ENCODE results near the gene CTDP1.

CTDP1 gene

DNA sequence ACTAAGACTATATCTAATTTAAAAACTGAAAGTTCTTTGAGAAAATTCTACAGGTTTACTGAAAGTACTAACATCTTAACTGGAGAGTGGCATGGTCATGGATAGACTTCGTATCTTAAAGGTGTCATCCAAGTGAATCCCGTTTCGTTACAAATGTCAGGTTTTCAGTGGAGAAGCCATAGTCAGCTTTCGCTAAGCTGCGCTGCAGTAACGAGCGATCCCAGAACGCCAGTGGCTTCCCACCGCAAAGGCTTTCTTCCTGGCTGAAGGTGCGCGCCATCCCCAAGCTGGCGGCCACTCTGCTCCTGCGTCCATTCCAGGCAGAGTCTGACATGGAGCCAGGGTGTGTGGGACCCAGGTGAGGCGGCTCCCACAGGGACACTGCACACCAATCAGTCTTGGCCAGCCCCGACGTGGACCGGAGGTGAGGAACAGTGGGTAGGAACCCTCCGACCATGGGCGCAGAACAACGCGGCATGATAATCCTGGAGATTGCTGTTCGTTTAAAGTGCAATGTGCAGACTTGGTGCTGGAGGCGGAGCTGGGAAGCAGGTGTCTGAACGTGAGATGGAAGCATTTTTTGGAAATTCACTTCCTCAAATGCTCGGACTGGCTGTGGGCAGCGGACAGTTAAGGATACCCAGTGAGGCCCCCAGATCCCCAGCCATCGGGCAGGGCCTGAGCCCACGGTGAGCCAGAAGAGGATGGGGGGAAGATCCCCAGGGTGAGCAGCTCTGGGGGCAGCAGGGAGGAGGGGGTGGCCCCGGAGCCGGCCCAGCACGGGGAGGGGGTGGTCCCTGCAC lies 90.3 kb downstream of the CTDP1 start:
- ATAC-seq: no peak
- TF ChIP-seq, protein P1, sequence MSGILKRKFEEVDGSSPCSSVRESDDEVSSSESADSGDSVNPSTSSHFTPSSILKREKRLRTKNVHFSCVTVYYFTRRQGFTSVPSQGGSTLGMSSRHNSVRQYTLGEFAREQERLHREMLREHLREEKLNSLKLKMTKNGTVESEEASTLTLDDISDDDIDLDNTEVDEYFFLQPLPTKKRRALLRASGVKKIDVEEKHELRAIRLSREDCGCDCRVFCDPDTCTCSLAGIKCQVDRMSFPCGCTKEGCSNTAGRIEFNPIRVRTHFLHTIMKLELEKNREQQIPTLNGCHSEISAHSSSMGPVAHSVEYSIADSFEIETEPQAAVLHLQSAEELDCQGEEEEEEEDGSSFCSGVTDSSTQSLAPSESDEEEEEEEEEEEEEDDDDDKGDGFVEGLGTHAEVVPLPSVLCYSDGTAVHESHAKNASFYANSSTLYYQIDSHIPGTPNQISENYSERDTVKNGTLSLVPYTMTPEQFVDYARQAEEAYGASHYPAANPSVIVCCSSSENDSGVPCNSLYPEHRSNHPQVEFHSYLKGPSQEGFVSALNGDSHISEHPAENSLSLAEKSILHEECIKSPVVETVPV (CRISPR knock-in tag; IDR thresholded peaks at IDR 0.05): no peak
- no peak for TF ChIP-seq ZNF565 (CRISPR knock-in tag; conservative IDR thresholded peaks at IDR 0.05; ENCODE audit: low read depth)
- TF ChIP-seq CSDC2 (CRISPR knock-in tag; IDR thresholded peaks at IDR 0.05): no peak
- TF ChIP-seq ZNF70 (CRISPR knock-in tag; IDR thresholded peaks at IDR 0.05): no peak
- TF ChIP-seq, protein P2, sequence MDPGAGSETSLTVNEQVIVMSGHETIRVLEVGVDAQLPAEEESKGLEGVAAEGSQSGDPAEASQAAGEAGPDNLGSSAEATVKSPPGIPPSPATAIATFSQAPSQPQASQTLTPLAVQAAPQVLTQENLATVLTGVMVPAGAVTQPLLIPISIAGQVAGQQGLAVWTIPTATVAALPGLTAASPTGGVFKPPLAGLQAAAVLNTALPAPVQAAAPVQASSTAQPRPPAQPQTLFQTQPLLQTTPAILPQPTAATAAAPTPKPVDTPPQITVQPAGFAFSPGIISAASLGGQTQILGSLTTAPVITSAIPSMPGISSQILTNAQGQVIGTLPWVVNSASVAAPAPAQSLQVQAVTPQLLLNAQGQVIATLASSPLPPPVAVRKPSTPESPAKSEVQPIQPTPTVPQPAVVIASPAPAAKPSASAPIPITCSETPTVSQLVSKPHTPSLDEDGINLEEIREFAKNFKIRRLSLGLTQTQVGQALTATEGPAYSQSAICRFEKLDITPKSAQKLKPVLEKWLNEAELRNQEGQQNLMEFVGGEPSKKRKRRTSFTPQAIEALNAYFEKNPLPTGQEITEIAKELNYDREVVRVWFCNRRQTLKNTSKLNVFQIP (CRISPR knock-in tag; IDR thresholded peaks at IDR 0.05; ENCODE audit: borderline replicate concordance, low read depth): no peak

DNA sequence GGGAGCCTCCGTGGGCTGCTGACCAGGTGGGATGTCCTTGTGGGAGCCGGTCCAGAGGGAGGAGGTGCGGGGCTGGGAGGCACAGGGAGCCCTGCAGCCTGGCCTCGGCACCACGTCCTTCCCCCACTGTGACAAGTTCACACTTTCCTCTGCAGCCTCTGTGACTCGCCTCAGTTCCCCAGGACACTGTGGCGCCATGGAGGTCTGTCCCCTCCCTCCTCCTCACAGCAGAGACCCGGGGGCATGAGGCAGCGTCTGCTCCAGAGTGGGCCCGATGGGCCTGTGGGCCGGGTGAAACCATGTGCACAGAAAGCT lies 90.9 kb downstream of the CTDP1 start:
- no peak for ATAC-seq
- TF ChIP-seq ISL1 (CRISPR knock-in tag; IDR thresholded peaks at IDR 0.05) (no peak), ZNF8 (CRISPR knock-in tag; IDR thresholded peaks at IDR 0.05) (no peak), GLIS3 (CRISPR knock-in tag; IDR thresholded peaks at IDR 0.05) (no peak), ARNTL (CRISPR knock-in tag; IDR thresholded peaks at IDR 0.05; ENCODE audit: borderline replicate concordance, low read depth) (no peak), ZC3H10 (CRISPR knock-in tag; IDR thresholded peaks at IDR 0.05) (no peak), ZFP30 (CRISPR knock-in tag; IDR thresholded peaks at IDR 0.05) (no peak)
- TF ChIP-seq, protein P3, sequence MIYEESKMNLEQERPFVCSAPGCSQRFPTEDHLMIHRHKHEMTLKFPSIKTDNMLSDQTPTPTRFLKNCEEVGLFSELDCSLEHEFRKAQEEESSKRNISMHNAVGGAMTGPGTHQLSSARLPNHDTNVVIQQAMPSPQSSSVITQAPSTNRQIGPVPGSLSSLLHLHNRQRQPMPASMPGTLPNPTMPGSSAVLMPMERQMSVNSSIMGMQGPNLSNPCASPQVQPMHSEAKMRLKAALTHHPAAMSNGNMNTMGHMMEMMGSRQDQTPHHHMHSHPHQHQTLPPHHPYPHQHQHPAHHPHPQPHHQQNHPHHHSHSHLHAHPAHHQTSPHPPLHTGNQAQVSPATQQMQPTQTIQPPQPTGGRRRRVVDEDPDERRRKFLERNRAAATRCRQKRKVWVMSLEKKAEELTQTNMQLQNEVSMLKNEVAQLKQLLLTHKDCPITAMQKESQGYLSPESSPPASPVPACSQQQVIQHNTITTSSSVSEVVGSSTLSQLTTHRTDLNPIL (CRISPR knock-in tag; IDR thresholded peaks at IDR 0.05; ENCODE audit: low read depth): no peak
- TF ChIP-seq, protein P4, sequence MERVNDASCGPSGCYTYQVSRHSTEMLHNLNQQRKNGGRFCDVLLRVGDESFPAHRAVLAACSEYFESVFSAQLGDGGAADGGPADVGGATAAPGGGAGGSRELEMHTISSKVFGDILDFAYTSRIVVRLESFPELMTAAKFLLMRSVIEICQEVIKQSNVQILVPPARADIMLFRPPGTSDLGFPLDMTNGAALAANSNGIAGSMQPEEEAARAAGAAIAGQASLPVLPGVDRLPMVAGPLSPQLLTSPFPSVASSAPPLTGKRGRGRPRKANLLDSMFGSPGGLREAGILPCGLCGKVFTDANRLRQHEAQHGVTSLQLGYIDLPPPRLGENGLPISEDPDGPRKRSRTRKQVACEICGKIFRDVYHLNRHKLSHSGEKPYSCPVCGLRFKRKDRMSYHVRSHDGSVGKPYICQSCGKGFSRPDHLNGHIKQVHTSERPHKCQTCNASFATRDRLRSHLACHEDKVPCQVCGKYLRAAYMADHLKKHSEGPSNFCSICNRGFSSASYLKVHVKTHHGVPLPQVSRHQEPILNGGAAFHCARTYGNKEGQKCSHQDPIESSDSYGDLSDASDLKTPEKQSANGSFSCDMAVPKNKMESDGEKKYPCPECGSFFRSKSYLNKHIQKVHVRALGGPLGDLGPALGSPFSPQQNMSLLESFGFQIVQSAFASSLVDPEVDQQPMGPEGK (CRISPR knock-in tag; IDR thresholded peaks at IDR 0.05; ENCODE audit: borderline replicate concordance): no peak

DNA sequence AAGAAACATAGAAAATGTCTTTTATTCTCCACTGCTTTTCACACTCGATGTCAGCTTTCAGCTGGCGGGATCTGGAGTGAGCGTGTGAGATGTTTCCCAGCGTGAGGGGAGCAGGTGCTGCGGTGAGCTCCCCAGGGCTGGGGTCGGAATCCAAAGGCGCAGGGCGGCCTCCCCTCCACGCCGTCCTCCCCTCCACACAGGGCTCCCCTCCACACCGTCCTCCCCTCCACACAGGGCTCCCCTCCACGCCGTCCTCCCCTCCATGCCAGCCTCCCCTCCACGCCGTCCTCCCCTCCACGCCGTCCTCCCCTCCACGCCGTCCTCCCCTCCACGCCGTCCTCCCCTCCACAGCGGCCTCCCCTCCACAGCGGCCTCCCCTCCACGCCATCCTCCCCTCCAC lies 91.2 kb downstream of the CTDP1 start:
- TF ChIP-seq, protein P2 (CRISPR knock-in tag; IDR thresholded peaks at IDR 0.05; ENCODE audit: borderline replicate concordance, low read depth): no peak
- no peak for TF ChIP-seq ZNF8 (CRISPR knock-in tag; IDR thresholded peaks at IDR 0.05)
- TF ChIP-seq ZNF70 (CRISPR knock-in tag; IDR thresholded peaks at IDR 0.05): no peak
- ATAC-seq: no peak

DNA sequence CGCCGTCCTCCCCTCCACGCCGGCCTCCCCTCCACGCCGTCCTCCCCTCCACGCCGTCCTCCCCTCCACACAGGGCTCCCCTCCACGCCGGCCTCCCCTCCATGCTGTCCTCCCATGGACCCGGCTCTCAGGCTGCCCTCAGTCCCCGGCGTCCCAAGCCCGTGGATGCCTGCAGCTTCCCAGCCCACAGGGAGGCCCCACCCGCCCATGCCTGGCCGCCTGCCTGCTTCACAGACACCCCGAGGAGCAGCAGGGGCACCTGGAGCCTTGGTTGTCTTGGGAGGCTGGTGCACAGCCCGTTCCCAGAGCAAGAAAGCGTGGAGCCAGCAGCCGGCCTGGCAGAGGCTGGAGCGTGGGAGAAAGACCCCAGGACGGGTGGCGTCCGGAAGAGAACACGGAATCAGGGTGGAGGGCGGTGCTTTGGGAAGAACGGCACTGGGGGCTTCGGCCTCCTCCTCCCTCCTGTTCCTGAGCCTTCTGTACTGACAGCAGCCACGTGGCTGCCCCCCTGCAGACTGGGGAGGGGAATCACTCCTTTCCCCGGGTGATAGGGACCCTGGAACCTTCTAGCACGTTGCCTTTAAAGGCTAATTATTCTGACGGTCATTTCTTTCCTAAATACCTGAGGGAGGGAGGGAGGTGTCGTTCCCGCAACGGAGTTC lies 92.0 kb downstream of the CTDP1 start:
- TF ChIP-seq, protein P4 (CRISPR knock-in tag; IDR thresholded peaks at IDR 0.05; ENCODE audit: borderline replicate concordance): no peak

More for the DNA sequence above, 92.0 kb downstream of the CTDP1 start:
- no peak for ATAC-seq
